B cell (primary cell): Measurements from ENCODE around the gene CACYBP.

ENCODE experiments used
- CTCF ChIP-seq: fragments of 200-600 bp; IDR thresholded peaks from one replicate; pipeline ENCODE4 v1.8.0; 2022; ENCODE audit warnings: antibody characterized with exemption, mild to moderate bottlenecking
- EZH2 ChIP-seq: IDR thresholded peaks from 2 replicates; pipeline ENCODE4 v1.6.1; 2012; ENCODE audit warnings: borderline replicate concordance, low read depth, mild to moderate bottlenecking, moderate library complexity, low read length; ENCODE audit not compliant: insufficient read depth, poor library complexity, severe bottlenecking

- no peak for TF ChIP-seq CTCF
- no peak for TF ChIP-seq EZH2
These were observed 40.7 kb downstream of the CACYBP start for GRCh38 chr1:175040324-175040879.
